Measurements from ENCODE around the gene RELN. TPM values are rescaled to one million over a fixed set of nuclear protein-coding genes. Genes with fewer than 3 reads are reported as not detected.

Gene RELN
- total and polyA plus RNA-seq, 8 donors, result 0.08 to 1.4 (median 0.64) TPM

DNA sequence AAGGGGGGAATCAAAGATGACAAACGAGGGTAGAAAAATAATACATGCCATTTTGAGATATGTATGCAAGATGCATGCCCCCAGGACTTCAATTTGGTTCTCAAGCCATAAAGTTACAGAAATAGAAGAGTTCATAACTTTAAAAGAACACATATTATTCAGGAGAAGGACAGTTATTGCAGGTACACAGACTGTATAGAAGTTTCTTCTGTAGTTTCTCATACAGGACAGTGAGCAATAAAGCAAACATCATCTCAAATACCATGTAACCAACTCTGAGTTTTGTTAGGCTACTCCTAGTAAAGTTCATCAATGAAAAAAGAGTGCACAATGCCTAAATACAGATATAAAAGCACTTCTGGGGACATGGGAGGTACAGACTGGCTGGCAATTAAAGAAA is 226.6 kb downstream of the RELN start:
- TF ChIP-seq, protein P1, sequence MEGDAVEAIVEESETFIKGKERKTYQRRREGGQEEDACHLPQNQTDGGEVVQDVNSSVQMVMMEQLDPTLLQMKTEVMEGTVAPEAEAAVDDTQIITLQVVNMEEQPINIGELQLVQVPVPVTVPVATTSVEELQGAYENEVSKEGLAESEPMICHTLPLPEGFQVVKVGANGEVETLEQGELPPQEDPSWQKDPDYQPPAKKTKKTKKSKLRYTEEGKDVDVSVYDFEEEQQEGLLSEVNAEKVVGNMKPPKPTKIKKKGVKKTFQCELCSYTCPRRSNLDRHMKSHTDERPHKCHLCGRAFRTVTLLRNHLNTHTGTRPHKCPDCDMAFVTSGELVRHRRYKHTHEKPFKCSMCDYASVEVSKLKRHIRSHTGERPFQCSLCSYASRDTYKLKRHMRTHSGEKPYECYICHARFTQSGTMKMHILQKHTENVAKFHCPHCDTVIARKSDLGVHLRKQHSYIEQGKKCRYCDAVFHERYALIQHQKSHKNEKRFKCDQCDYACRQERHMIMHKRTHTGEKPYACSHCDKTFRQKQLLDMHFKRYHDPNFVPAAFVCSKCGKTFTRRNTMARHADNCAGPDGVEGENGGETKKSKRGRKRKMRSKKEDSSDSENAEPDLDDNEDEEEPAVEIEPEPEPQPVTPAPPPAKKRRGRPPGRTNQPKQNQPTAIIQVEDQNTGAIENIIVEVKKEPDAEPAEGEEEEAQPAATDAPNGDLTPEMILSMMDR (IDR thresholded peaks at IDR 0.05), result no peak
- Histone ChIP-seq H3K4me1 (no peaks in the 10 kb centered on the region), H3K36me3 (no peaks in the 10 kb centered on the region), H3K27ac (no peak overlapping the region), H3K27me3 (no peaks in the 10 kb centered on the region), H3K4me3 (no peak overlapping the region), H3K9me3 (no peaks in the 10 kb centered on the region)
- 49 to 52% methylated on average over 1 of the region's 1 CpG for WGBS, 2 donors
- FAIRE-seq (no peak), DNase-seq (no peak), ATAC-seq (no peak)
- intact Hi-C loops (cut with DNase I), result no loop called here

DNA sequence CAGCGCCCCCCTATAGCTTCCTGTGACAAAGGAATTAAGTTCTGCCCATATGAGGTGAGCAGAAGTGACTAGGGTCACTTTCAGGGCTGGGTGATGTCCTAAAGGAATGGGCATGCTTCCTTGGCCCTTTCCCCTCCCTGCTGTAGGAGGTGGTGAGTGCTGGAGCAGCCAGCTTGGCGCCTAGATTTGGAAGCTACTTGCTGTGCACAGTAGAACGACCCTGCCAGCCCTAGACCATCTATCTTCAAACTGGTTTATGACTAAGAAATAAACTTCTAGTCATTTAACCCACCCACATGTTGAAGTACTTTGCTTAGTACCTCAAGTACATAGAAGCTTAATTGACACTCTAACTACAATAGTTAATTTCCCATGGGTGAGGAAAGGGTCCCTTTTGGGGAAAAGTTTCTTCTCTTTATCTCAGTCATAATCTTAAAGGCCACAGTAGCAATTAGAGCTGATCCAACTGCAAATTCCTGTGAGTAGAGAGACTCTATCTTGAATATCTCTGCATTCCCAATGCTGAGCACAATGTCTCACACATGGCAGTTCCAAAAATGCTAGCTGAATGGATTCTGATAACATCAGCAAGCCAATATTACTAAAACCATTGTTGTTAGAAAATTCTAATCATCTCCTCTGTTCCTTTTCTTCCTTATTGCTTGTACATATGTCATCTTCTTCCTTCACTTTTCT is 227.2 kb downstream of the RELN start:
- FAIRE-seq, result no peak
- intact Hi-C loops (cut with DNase I), result no loop called here
- WGBS, 2 donors, result 60 to 71% methylated on average over 3 of the region's 3 CpGs
- ATAC-seq, result no peak
- H3K4me1 ChIP-seq, result no peaks in the 10 kb centered on the region
- no peaks in the 10 kb centered on the region for H3K36me3 ChIP-seq
- no peak overlapping the region for H3K27ac ChIP-seq
- H3K4me3 ChIP-seq, result no peak overlapping the region
- H3K9me3 ChIP-seq, result no peaks in the 10 kb centered on the region
- no peaks in the 10 kb centered on the region for H3K27me3 ChIP-seq
- DNase-seq, result no peak
- TF ChIP-seq, protein P1 (IDR thresholded peaks at IDR 0.05), result no peak

DNA sequence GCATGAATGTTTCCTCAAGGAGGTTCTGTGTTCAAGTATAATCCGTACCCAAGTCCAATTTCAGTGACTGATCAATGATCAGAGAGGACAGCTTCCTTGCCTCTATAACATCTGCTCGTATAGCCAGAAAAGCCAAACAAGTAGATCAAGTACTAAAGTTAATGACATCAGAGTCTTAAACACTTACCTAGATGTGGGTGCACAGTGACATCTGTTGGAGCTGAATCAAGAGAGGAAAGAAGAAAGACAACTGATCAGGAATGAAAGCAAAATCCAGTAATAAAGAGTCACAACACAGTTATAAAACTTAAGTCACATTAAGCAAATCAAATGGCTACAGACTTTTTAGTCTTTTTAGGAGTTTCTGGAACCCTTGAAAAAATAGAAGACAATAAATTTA is 236.5 kb downstream of the RELN start:
- 64 to 65% methylated on average over 2 of the region's 2 CpGs for WGBS, 2 donors
- Histone ChIP-seq H3K4me3 (no peak overlapping the region), H3K27me3 (no peaks in the 10 kb centered on the region), H3K36me3 (no peaks in the 10 kb centered on the region), H3K27ac (no peak overlapping the region), H3K4me1 (no peaks in the 10 kb centered on the region), H3K9me3 (no peaks in the 10 kb centered on the region)
- intact Hi-C loops (cut with DNase I), result no loop called here
- FAIRE-seq (no peak), DNase-seq (no peak), ATAC-seq (no peak)
- TF ChIP-seq, protein P1 (IDR thresholded peaks at IDR 0.05), result no peak

DNA sequence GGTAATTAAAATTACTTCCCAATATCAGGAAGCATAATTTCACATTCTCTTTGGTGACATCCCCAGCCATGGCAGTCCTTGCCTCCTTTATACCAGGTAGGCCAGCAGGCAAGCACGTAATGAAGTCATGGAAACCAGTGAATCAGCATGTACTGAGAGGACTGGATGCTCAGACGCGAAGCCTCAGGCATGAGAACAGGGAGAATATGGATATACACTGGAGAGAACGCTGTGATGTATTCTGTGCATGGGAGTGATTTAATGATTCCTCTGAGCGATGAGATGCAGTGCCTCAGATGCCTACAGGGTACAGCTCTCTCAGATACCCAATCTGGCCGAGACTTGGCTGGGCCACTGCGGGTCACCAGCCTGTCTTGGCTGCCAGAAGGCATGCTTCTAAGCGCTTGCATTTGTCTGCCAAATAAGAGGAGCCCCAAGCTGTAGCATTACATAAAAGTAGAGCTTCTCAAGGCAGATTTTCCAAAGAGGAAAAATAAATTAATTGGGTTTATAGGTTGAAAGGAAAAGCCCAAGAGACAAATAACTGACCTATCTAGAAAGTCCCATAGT is 238.1 kb downstream of the RELN start:
- Histone ChIP-seq H3K27me3 (no peaks in the 10 kb centered on the region), H3K27ac (no peak overlapping the region), H3K4me1 (no peaks in the 10 kb centered on the region), H3K4me3 (no peak overlapping the region), H3K36me3 (no peaks in the 10 kb centered on the region), H3K9me3 (no peaks in the 10 kb centered on the region)
- DNase-seq (no peak), ATAC-seq (no peak), FAIRE-seq (no peak)
- 83 to 88% methylated on average over 8 of the region's 8 CpGs for WGBS, 2 donors
- TF ChIP-seq, protein P1 (IDR thresholded peaks at IDR 0.05), result no peak
- intact Hi-C loops (cut with DNase I), result no loop called here

DNA sequence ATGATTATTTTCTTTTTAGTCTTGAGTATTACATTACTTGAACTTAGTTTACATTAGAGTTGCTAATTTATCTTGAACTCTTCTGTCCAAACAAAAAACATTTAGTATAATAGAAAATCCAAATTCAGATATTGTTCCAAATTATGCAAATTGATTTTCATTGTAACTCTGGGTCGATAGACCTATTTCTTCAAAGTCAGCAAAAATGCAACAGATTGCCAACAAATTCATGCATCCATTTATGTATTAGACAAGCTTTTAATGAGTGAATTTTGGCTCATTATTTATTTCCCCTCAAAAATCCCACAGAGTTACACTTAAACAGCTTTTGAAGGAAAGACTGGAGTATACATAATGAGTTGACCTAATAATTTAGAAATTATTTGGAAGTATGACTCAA is 240.8 kb downstream of the RELN start:
- Histone ChIP-seq H3K27ac (no peak overlapping the region), H3K9me3 (no peaks in the 10 kb centered on the region), H3K36me3 (no peaks in the 10 kb centered on the region), H3K4me3 (no peak overlapping the region), H3K27me3 (no peaks in the 10 kb centered on the region), H3K4me1 (no peaks in the 10 kb centered on the region)
- TF ChIP-seq, protein P1 (IDR thresholded peaks at IDR 0.05), result no peak
- no peak for FAIRE-seq
- WGBS, 2 donors, result 46 to 53% methylated on average over 1 of the region's 1 CpG
- no peak for ATAC-seq
- DNase-seq, result no peak
- intact Hi-C loops (cut with DNase I), result no loop called here

Measured in pancreas (tissue), 10 donors.